ENCODE measurements around the gene BICDL1. TPM values are rescaled to one million over a fixed set of nuclear protein-coding genes. Genes with fewer than 3 reads are reported as not detected.
A peak's percentile ranks its signal among the peaks of the same experiment; 100 is the strongest.

Gene BICDL1
- total and polyA plus RNA-seq, 10 of the 15 experiments (the other 5 are each of a cell fraction or from before 2014, with no cell fraction given): 0.72 to 12.3 (median 4.2) TPM

DNA sequence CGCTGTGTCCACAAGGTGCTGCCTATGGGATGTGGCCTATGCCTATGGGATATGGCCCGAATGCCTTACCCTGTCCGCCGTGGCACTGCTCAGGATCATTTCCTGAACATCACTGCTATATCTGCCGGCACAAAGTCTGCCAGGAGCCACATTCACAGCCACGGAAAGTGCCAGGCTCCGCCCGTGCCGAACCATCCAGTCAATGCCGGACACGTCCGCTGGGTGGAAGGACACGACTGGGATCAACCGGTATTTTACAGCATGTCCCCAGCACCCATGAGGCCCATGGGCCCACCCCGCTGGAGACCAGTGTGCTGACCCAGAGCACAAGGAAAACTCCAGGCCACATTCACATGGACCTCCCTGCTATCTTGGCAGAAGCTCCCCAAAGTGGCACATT lies 142.1 kb downstream of the BICDL1 start:
- no peak for ATAC-seq
- CTCF ChIA-PET: interaction anchor here (3.3 to 4.9 kb wide), 2 partner anchors 10 to 20 kb away, joined by 18 to 57 read pairs; no protein-coding TSS in a partner anchor
- Histone ChIP-seq H3K36me3 (ENCODE audit: control insufficient read depth in 2 of 2, insufficient read depth in 2 of 2, low read length in 1 of 2) (peaks cover 45 to 47% of the 10 kb centered on the region in 2 experiments), H3K4me1 (ENCODE audit: control insufficient read depth, insufficient read depth, low read length) (peaks cover 31% of the 10 kb centered on the region), H3K9ac (ENCODE audit: control insufficient read depth, insufficient read depth, low read length) (no peak overlapping the region), H3K27me3 (replicated peaks in 1 of 2; ENCODE audit: control insufficient read depth in 2 of 2, insufficient read depth in 2 of 2, low read length in 1 of 2) (no peaks in the 10 kb centered on the region), H4K20me1 (ENCODE audit: control insufficient read depth, insufficient read depth) (no peaks in the 10 kb centered on the region), H3K4me3 (no peak overlapping the region), H3K9me3 (replicated peaks; ENCODE audit: control insufficient read depth, insufficient read depth, low read length) (no peaks in the 10 kb centered on the region), H3K79me2 (ENCODE audit: control insufficient read depth, insufficient read depth, low read length) (no peaks in the 10 kb centered on the region; the same call in 1 of the 2 replicates), H3K4me2 (ENCODE audit: control insufficient read depth, insufficient read depth) (no peak overlapping the region), H2AFZ (ENCODE audit: control insufficient read depth, low read depth, low read length) (no peak overlapping the region), H3K27ac (ENCODE audit: control insufficient read depth, insufficient read depth) (peak overlapping the region; percentile 84)
- SMC1A ChIA-PET (ENCODE audit: uncharacterized antibody, unreplicated experiment): interaction anchor here (0.6 to 4.9 kb wide), 3 partner anchors 12 to 267 kb away, joined by 3 to 142 read pairs (median 4); partner anchors contain the start of gene RAB35
- POLR2A ChIA-PET: interaction anchor here (1.1 to 8.1 kb wide), 3 partner anchors 12 to 117 kb away, joined by 3 to 141 read pairs (median 6); partner anchors contain the start of gene RAB35
- WGBS (ENCODE audit: insufficient coverage, insufficient replicate concordance, low lambda C conversion rate, missing lambda C conversion rate): 98% methylated on average over 15 of the region's 15 CpGs
- no TSS peak for BruUV-seq (replicated peaks)
- no peak for TF ChIP-seq ZNF24 (IDR thresholded peaks at IDR 0.05)
- FAIRE-seq: no peak
- in situ Hi-C loops (cut with MboI) (no loop called here), intact Hi-C loops (cut with micrococcal nuclease; ENCODE audit: unreplicated experiment) (no loop called here)
- no peak for DNase-seq (ENCODE audit: low read depth, low spot score)
- RAD21 ChIA-PET (ENCODE audit: unreplicated experiment): interaction anchor here (3.6 to 4.2 kb wide), 2 partner anchors 12 to 20 kb away, joined by 25 to 118 read pairs; partner anchors contain the start of gene RAB35

DNA sequence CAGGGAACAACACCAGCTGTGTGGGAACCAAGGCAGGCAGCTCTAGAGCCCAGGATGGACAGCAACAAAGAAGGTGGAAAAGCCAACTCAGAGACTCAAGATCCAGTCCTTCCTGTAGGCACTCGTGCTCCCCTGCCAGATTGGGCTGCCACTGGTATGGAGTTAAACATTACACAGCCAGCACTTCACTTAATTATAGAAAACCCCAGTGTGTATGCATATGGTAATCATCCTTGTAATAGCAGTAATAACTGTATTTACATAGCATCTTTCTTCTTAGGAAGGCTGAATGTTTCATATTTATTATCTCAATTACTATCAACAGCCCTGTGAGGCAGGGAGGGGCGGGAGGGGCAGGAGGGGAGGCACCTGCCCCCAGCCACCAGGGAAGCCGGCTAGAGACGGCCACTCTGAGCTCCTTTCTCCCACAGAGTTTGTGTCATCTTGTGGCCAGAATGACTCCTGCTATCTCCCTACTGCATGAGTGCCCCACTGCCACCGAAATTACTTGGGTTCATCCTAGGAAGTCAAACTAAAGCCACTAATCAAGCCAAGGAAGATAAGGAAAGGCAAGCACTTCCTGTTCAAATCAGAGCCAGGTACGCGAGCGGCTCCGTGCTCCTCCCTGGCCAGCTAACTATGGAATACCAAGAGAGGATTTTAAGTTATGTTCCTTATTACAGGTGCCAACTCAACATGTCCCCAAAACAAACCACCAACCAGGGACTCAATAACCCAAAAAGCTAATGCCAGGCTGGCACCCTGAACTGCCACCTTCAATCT lies 143.2 kb downstream of the BICDL1 start:
- H4K20me1 ChIP-seq (ENCODE audit: control insufficient read depth, insufficient read depth): no peaks in the 10 kb centered on the region
- no peaks in the 10 kb centered on the region for H3K9me3 ChIP-seq (replicated peaks; ENCODE audit: control insufficient read depth, insufficient read depth, low read length)
- H3K9ac ChIP-seq (ENCODE audit: control insufficient read depth, insufficient read depth, low read length): peak overlapping the region; percentile 49
- peak overlapping the region; percentile 84 for H3K27ac ChIP-seq (ENCODE audit: control insufficient read depth, insufficient read depth)
- ChIA-PET POLR2A (interaction anchor here (0.6 to 8.1 kb wide), 8 partner anchors 7 to 118 kb away, joined by 3 to 141 read pairs (median 6); partner anchors contain the start of genes RAB35 and RPLP0), RAD21 (ENCODE audit: unreplicated experiment) (interaction anchor here (1.2 to 4.2 kb wide), 6 partner anchors 13 to 69 kb away, joined by 3 to 118 read pairs (median 6); partner anchors contain the start of genes RAB35 and RPLP0), SMC1A (ENCODE audit: uncharacterized antibody, unreplicated experiment) (interaction anchor here (0.6 to 4.9 kb wide), 10 partner anchors 13 to 142 kb away, joined by 3 to 142 read pairs (median 4); partner anchors contain the start of genes RAB35 and RPLP0), CTCF (interaction anchor here (0.8 to 4.9 kb wide), 5 partner anchors 11 to 69 kb away, joined by 3 to 57 read pairs (median 18); partner anchors contain the start of genes RAB35 and RPLP0)
- H3K79me2 ChIP-seq (ENCODE audit: control insufficient read depth, insufficient read depth, low read length): no peaks in the 10 kb centered on the region; the same call in 1 of the 2 replicates
- TF ChIP-seq ATF7 (IDR thresholded peaks at IDR 0.05; ENCODE audit: low read depth) (no peak), SREBF2 (IDR thresholded peaks at IDR 0.05; ENCODE audit: low read length) (no peak), ASH2L (IDR thresholded peaks at IDR 0.05; ENCODE audit: borderline replicate concordance, low read depth) (0 out of 2 replicates have a peak, but pooled peaks have one; percentile 52), SMARCA5 (IDR thresholded peaks at IDR 0.05) (peak; percentile 45; the same call in 1 of the 2 replicates)
- peaks cover 54 to 56% of the 10 kb centered on the region in 2 experiments for H3K36me3 ChIP-seq (ENCODE audit: control insufficient read depth in 2 of 2, insufficient read depth in 2 of 2, low read length in 1 of 2)
- no TSS peak for BruUV-seq (replicated peaks)
- intact Hi-C loops (cut with micrococcal nuclease; ENCODE audit: unreplicated experiment): loop anchor here (2.0 kb wide), 1 partner anchor 13 kb away; no protein-coding TSS in a partner anchor
- FAIRE-seq (no peak), DNase-seq (ENCODE audit: low read depth, low spot score) (no peak), ATAC-seq (peak; percentile 14; the same call in 2 of the 3 replicates)
- H3K27me3 ChIP-seq (replicated peaks in 1 of 2; ENCODE audit: control insufficient read depth in 2 of 2, insufficient read depth in 2 of 2, low read length in 1 of 2): no peaks in the 10 kb centered on the region
- WGBS (ENCODE audit: insufficient coverage, insufficient replicate concordance, low lambda C conversion rate, missing lambda C conversion rate): 61% methylated on average over 9 of the region's 9 CpGs
- no peak overlapping the region for H2AFZ ChIP-seq (ENCODE audit: control insufficient read depth, low read depth, low read length)
- no peak overlapping the region for H3K4me3 ChIP-seq
- peak overlapping the region; percentile 98 for H3K4me2 ChIP-seq (ENCODE audit: control insufficient read depth, insufficient read depth)
- H3K4me1 ChIP-seq (ENCODE audit: control insufficient read depth, insufficient read depth, low read length): peaks cover 31% of the 10 kb centered on the region
- in situ Hi-C loops (cut with MboI): no loop called here
